K562 (cell line): ENCODE measurements around the gene MAPRE2. TPM values are rescaled to one million over a fixed set of nuclear protein-coding genes. Genes with fewer than 3 reads are reported as not detected.

ENCODE experiments used
- ATAC-seq: fragments of 200-7000 bp; cut with Tn5 transposase; 3 replicates; pipeline ENCODE4 v1.9.1; 2020; ENCODE audit warnings: moderate library complexity
- BruUV-seq: library from RNA; stranded (reverse); fragments of 400-500 nt; replicated peaks from 2 replicates; lab custom pipeline; 2021; lab: Mats Ljungman, UMichigan
- CTCF ChIA-PET: fragments of 300-600 bp; formaldehyde crosslinking; extraction: SDS; loops from one replicate; lab custom pipeline; 2021; ENCODE audit warnings: low intra/inter-chr PET ratio; lab: Yijun Ruan, JAX
- POLR2A ChIA-PET: fragments of 300-600, 350-650 bp; sonication (Branson Sonifier 250); formaldehyde crosslinking; extraction: SDS; loops from one replicate; lab custom pipeline; 2021; ENCODE audit warnings: antibody characterized with exemption, inconsistent platforms; lab: Yijun Ruan, JAX
- DNase-seq, 4 experiments: peaks; one replicate each; pipeline versions ENCODE4 v3.0.0 to v3.0.0-alpha.2; 2011 to 2018; ENCODE audit warnings: low spot score in 3 of 4, mixed read lengths in 3 of 4; ENCODE audit errors: extremely low read depth in 1 of 4
- FAIRE-seq: peaks from 2 replicates; lab custom pipeline; 2011; peaks lifted over from hg19 to GRCh38; lab: Jason Lieb, UNC
- H2AFZ ChIP-seq: 2 replicates; pipeline ENCODE4 v1.6.0; 2011; ENCODE audit warnings: low read depth, low read length, control low read depth, inconsistent platforms
- H3K27ac ChIP-seq: fragments of 200-600 bp; 3 replicates; pipeline ENCODE4 v1.8.0; 2011; ENCODE audit warnings: low read depth, mild to moderate bottlenecking, control low read depth, inconsistent platforms, low read length, moderate library complexity, mixed read lengths; ENCODE audit errors: extremely low read depth
- H3K27me3 ChIP-seq, 2 experiments: fragments of 300-600 bp in 1 of 2; 2 replicates in 1 of 2; 3 replicates in 1 of 2; pipeline versions ENCODE4 v1.6.0 to v1.8.0; 2011; ENCODE audit warnings: inconsistent platforms in 2 of 2, low read length in 2 of 2, mild to moderate bottlenecking in 1 of 2, mixed read lengths in 1 of 2, moderate library complexity in 1 of 2; ENCODE audit not compliant: control insufficient read depth in 2 of 2, insufficient read depth in 2 of 2
- H3K36me3 ChIP-seq: fragments of 300-600 bp; 3 replicates; pipeline ENCODE4 v1.8.0; 2011; ENCODE audit warnings: mild to moderate bottlenecking, low read length, inconsistent platforms; ENCODE audit not compliant: control insufficient read depth, insufficient read depth
- H3K4me1 ChIP-seq, 2 experiments: fragments of 200-600 bp in 1 of 2; replicated peaks in 1 of 2; 2 replicates in 1 of 2; 3 replicates in 1 of 2; pipeline versions ENCODE4 v1.5.1 to v1.8.0; 2011; ENCODE audit warnings: inconsistent platforms in 2 of 2, low read length in 2 of 2, mild to moderate bottlenecking in 1 of 2, mixed read lengths in 1 of 2, moderate library complexity in 1 of 2; ENCODE audit not compliant: control insufficient read depth in 2 of 2, insufficient read depth in 2 of 2
- H3K4me2 ChIP-seq: 2 replicates; pipeline ENCODE4 v1.6.1; 2011; ENCODE audit warnings: low read length, control low read depth, inconsistent platforms, mixed read lengths; ENCODE audit not compliant: insufficient read depth
- H3K4me3 ChIP-seq: fragments of 200-600 bp; sonication (generic), shearing (Covaris generic); 2 replicates; pipeline ENCODE4 v1.5.1; 2016; ENCODE audit warnings: control low read depth, inconsistent platforms
- H3K79me2 ChIP-seq: fragments of 200-600 bp; 3 replicates; pipeline ENCODE4 v1.8.0; 2011; ENCODE audit warnings: low read length, inconsistent platforms; ENCODE audit not compliant: control insufficient read depth, insufficient read depth
- H3K9ac ChIP-seq, 2 experiments: 2 replicates each; pipeline versions ENCODE4 v1.6.0 to v1.6.1; 2011; ENCODE audit warnings: low read depth in 2 of 2, low read length in 2 of 2, control low read depth in 1 of 2, inconsistent platforms in 1 of 2, mild to moderate bottlenecking in 1 of 2, mixed read lengths in 1 of 2; ENCODE audit not compliant: insufficient read depth in 1 of 2
- H3K9me1 ChIP-seq: one replicate; pipeline ENCODE4 v1.6.0; 2011; ENCODE audit warnings: inconsistent platforms, mild to moderate bottlenecking, low read length, moderate library complexity; ENCODE audit not compliant: control insufficient read depth, insufficient read depth
- H3K9me3 ChIP-seq: replicated peaks from 2 replicates; pipeline ENCODE4 v1.5.1; 2011; ENCODE audit warnings: low read depth, low read length, inconsistent platforms; ENCODE audit not compliant: control insufficient read depth, insufficient read depth
- H4K20me1 ChIP-seq: replicated peaks from 2 replicates; pipeline ENCODE4 v1.6.1; 2011; ENCODE audit warnings: low read length, inconsistent platforms, mixed read lengths; ENCODE audit not compliant: control insufficient read depth, insufficient read depth
- CCNT2 ChIP-seq: IDR thresholded peaks from 2 replicates; pipeline ENCODE4 v1.6.1; 2011; ENCODE audit warnings: borderline replicate concordance, low read depth, mild to moderate bottlenecking, moderate library complexity, mixed read lengths, low read length; ENCODE audit not compliant: insufficient read length; ENCODE audit errors: extremely low read depth
- ETV1 ChIP-seq: fragments of 450-650 bp; conservative IDR thresholded peaks from 2 replicates; pipeline ENCODE4 v1.6.1; 2016; ENCODE audit warnings: missing genetic modification characterization, control low read depth, low read depth, missing compliant biosample characterization
- FOSL1 ChIP-seq: fragments of 200-800 bp; sonication (Bioruptor generic); conservative IDR thresholded peaks from 2 replicates; pipeline ENCODE4 v1.6.1; 2016; ENCODE audit warnings: missing genetic modification characterization, missing compliant biosample characterization
- IRF2 ChIP-seq: sonication (generic); formaldehyde crosslinking; IDR thresholded peaks from 2 replicates; pipeline ENCODE4 v1.8.1; 2022; ENCODE audit warnings: mild to moderate bottlenecking, missing genetic modification reagents
- NCOA4 ChIP-seq: fragments of 450-650 bp; IDR thresholded peaks from 2 replicates; pipeline ENCODE4 v1.6.1; 2018; ENCODE audit warnings: mild to moderate bottlenecking; ENCODE audit not compliant: partially characterized antibody
- NRF1 ChIP-seq, 2 experiments: fragments of 450-650 bp; IDR thresholded peaks in 1 of 2; conservative IDR thresholded peaks in 1 of 2; 2 replicates each; pipeline ENCODE4 v1.6.1; 2014; ENCODE audit warnings: mild to moderate bottlenecking in 2 of 2
- XRCC3 ChIP-seq: fragments of 450-650 bp; IDR thresholded peaks from 2 replicates; pipeline ENCODE4 v1.6.1; 2017; ENCODE audit warnings: mild to moderate bottlenecking, moderate library complexity
- WGBS: fragments of 100-300 bp; shearing (Covaris generic); methylation state at CpG from one replicate; pipeline ENCODE4 v1.1.6; 2016; ENCODE audit warnings: low coverage, mixed read lengths; ENCODE audit not compliant: insufficient coverage; ENCODE audit errors: missing lambda C conversion rate; 5-methylcytosine and 5-hydroxymethylcytosine counted together
- in situ Hi-C: fragments of 300-500 bp; cut with MboI; formaldehyde crosslinking; loops from 4 replicates; pipeline ENCODE4 v1.15.0; 2018; ENCODE audit warnings: inconsistent platforms, mixed read lengths
- intact Hi-C: fragments of 100-400 bp; cut with micrococcal nuclease; formaldehyde crosslinking; loops from 2 replicates; pipeline ENCODE4 v1.14.2; 2022
- polyA plus RNA-seq, 8 experiments: library from polyadenylated mRNA; depleted of rRNA in 4 of 8; stranded (reverse) in 5 of 8; unstranded in 3 of 8; fragments of >200 nt; fragmentation: Nextera tagmentation in 2 of 8; fragmentation: Illumina TruSeq in 1 of 8; extraction: Ambion mirVana in 2 of 8; extraction: Trizol in 1 of 8; gene quantifications; 2 replicates each; pipeline versions ENCODE4 v1.2.1 to v1.2.3, GENCODE V29; 2011 to 2014; ENCODE audit warnings: inconsistent platforms in 1 of 8, missing spikeins in 1 of 8
- total RNA-seq, 7 experiments: library from RNA; depleted of rRNA in 6 of 7; stranded (reverse); fragments of >200 nt in 6 of 7; fragmentation: Illumina TruSeq in 2 of 7; extraction: Trizol in 2 of 7; gene quantifications; 2 replicates each; pipeline versions ENCODE4 v1.2.1 to v1.2.3, GENCODE V29; 2011 to 2021; ENCODE audit warnings: low replicate concordance in 1 of 7

MAPRE2 gene
- total and polyA plus RNA-seq, 9 of the 15 experiments (the other 6 are each of a cell fraction or from before 2014, with no cell fraction given): 32.3 to 70.7 (median 40.7) TPM

DNA sequence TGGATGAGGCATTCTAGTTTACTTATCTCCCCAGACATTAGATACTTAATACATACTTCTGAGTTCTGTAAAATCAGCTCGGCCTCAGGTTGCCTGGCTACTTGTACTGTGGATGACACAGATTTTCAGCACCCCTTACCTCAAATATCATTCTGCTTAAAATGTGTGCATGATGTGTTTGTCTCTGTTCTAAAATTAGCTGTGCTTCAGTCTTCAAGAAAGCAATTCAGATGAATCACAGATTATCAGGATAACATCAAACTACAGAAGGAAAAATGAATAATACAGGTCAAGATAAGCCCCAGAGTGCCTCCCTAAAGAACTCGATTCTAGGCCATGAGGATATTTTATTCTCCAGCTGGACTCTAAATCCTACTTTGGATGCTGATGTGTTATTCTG, 21.3 kb upstream of the MAPRE2 start:
- Histone ChIP-seq H3K27ac (no peak overlapping the region), H2AFZ (no peak overlapping the region), H3K4me1 (no peaks in the 10 kb centered on the region), H4K20me1 (no peaks in the 10 kb centered on the region), H3K9me1 (no peaks in the 10 kb centered on the region), H3K27me3 (no peaks in the 10 kb centered on the region), H3K79me2 (no peaks in the 10 kb centered on the region), H3K4me2 (no peak overlapping the region), H3K4me3 (no peak overlapping the region), H3K36me3 (no peaks in the 10 kb centered on the region), H3K9ac (no peak overlapping the region), H3K9me3 (no peaks in the 10 kb centered on the region)
- TF ChIP-seq FOSL1 (tag): no peak
- TF ChIP-seq ETV1 (tag): no peak
- no peak for TF ChIP-seq XRCC3
- TF ChIP-seq IRF2 (CRISPR knock-in tag): no peak
- no peak for TF ChIP-seq NCOA4
- no peak for TF ChIP-seq NRF1 (conservative IDR thresholded peaks at IDR 0.05 in 1 of 2, IDR thresholded peaks at IDR 0.05 in 1 of 2)
- no peak for TF ChIP-seq CCNT2
- POLR2A ChIA-PET: interaction anchor here (1.3 kb wide), 1 partner anchor 11 kb away, joined by 4 read pairs; no protein-coding TSS in a partner anchor
- DNase-seq (no peak), FAIRE-seq (no peak), ATAC-seq (no peak)
- intact Hi-C loops: no loop called here
- WGBS: 6% methylated on average over 2 of the region's 2 CpGs
- in situ Hi-C loops: no loop called here
- CTCF ChIA-PET: no interaction called here
- no TSS peak for BruUV-seq
